AG04450 (cell line): Measurements from ENCODE around the gene SEC16A. TPM values are rescaled to one million over a fixed set of nuclear protein-coding genes. Genes with fewer than 3 reads are reported as not detected.

Experiments used
- CTCF ChIA-PET: fragments of 300-600, 350-600 bp; formaldehyde crosslinking; extraction: SDS; loops from one replicate; lab custom pipeline; 2022; ENCODE audit warnings: antibody characterized with exemption, inconsistent platforms; lab: Charles Lee
- POLR2A ChIA-PET: fragments of 350-600 bp; formaldehyde crosslinking; extraction: SDS; loops from one replicate; lab custom pipeline; 2021; ENCODE audit warnings: antibody characterized with exemption, inconsistent platforms; lab: Yijun Ruan, JAX
- DNase-seq: peaks from one replicate; pipeline ENCODE4 v3.0.0-alpha.2; 2011; ENCODE audit warnings: low read depth, low spot score
- H3K27ac ChIP-seq: one replicate; pipeline ENCODE4 v1.5.1; 2012; ENCODE audit warnings: low read depth, low read length, control low read depth
- H3K27me3 ChIP-seq: one replicate; pipeline ENCODE4 v1.6.0; 2012; ENCODE audit warnings: low read length; ENCODE audit not compliant: control insufficient read depth, insufficient read depth
- H3K4me3 ChIP-seq: 2 replicates; pipeline ENCODE4 v1.5.1; 2011; ENCODE audit warnings: mild to moderate bottlenecking, low read depth, low read length, control low read depth
- H3K9me3 ChIP-seq: 2 replicates; pipeline ENCODE4 v1.5.1; 2012; ENCODE audit warnings: low read length; ENCODE audit not compliant: control insufficient read depth, insufficient read depth
- polyA plus RNA-seq: library from polyadenylated mRNA; depleted of rRNA; stranded (reverse); fragments of >200 nt; gene quantifications from 2 replicates; pipeline ENCODE4 v1.2.3, GENCODE V29; 2011
- TF ChIP-seq, protein P1 (sequence below): IDR thresholded peaks from 2 replicates; pipeline ENCODE4 v1.5.1; 2011; ENCODE audit warnings: low read depth, low read length, control low read depth, inconsistent platforms

SEC16A gene
- polyA plus RNA-seq, 1 experiment = 23.2 TPM

DNA sequence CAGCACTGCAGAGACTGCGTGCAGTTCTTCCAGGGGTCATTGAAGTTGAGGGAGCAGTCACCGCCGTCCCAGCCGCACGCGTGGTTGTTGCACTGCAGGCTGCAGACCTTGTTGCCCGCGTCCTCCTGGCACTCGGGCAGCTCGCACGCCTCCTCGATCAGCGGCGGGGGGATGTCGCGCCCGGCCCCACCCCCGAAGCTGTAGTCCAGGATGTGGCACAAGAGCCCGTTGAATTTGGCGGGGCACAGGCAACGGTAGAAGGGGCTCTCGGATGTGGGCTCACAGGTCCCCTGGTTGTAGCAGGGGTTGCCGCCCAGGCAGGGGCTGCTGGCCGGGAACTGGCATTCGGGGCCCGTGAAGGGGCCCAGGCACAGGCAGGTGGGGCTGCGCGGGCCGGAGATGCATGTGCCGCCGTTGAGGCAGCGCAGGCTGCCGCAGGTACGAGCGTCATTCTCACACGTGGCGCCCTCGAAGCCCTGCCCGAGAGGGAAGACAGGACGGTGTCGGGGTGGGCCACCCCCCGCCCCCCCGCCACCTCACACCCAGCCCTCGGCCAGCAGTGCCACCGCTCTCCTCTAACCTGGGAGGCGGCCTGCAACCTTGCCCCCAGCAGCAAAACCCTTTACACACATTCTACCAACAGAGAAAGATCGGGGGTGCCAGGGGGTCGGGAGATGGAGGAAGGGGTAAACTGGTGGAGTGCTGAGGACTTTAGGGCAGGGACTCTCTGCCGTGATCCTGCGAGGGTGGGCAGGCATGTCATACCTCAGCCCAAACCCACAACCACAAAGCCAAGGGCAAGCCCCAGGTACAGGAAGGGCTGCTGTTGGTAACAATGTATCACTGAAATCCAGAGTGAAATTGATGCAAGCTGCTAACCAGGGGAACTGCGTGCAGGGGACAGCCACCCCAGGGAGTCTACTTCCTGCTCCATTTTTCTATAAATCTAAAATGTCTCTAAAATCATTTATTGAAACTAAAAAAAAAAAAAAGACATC is 22.9 kb upstream of the SEC16A start:
- POLR2A ChIA-PET = no interaction called here
- DNase-seq = no peak
- CTCF ChIA-PET = no interaction called here
- Histone ChIP-seq H3K27ac (no peak overlapping the region), H3K27me3 (no peaks in the 10 kb centered on the region), H3K9me3 (no peaks in the 10 kb centered on the region; the same call in 1 of the 2 replicates), H3K4me3 (no peak overlapping the region)
- TF ChIP-seq, protein P1, sequence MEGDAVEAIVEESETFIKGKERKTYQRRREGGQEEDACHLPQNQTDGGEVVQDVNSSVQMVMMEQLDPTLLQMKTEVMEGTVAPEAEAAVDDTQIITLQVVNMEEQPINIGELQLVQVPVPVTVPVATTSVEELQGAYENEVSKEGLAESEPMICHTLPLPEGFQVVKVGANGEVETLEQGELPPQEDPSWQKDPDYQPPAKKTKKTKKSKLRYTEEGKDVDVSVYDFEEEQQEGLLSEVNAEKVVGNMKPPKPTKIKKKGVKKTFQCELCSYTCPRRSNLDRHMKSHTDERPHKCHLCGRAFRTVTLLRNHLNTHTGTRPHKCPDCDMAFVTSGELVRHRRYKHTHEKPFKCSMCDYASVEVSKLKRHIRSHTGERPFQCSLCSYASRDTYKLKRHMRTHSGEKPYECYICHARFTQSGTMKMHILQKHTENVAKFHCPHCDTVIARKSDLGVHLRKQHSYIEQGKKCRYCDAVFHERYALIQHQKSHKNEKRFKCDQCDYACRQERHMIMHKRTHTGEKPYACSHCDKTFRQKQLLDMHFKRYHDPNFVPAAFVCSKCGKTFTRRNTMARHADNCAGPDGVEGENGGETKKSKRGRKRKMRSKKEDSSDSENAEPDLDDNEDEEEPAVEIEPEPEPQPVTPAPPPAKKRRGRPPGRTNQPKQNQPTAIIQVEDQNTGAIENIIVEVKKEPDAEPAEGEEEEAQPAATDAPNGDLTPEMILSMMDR = no peak

DNA sequence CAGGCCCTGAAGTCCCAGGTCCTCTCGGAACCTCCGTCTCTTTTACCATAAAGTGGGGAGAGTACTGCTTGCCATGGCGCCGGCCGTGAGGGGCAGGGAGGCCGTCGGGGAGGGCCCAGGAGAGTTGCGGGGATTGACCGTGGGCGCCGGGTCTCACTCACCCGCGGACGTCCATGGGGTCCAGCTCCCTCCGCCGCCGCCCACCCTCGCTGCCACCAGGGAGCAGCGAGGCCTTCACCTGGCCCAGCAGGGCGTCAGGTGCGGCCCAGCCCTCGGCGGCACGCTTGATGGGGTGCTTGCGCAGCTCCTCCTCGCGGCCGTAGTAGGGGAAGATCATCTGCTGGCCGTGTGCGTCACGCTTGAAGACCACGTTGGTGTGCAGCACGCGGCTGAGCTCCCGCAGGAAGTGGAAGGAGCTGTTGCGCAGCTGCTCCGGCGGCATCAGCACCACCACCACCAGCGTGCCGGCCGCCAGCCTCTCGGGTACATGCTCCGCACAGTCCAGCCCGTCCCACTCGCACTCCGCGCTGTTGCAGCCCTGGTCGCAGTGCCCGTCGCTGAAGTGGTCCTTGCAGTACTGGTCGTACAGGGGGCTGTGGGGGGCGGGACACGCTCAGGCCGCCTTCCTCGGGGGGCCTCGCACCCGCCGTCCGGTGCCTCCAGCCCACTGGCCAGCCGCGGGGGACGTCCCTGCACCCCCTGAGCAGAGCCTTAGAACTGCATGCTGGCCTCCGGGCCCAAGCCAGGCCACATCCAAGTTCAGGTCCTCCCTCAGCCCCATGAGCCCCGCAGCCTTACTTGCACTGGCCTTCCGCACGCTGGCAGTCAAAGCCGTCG is 21.9 kb upstream of the SEC16A start:
- POLR2A ChIA-PET = no interaction called here
- CTCF ChIA-PET = no interaction called here
- TF ChIP-seq, protein P1 = no peak
- Histone ChIP-seq H3K27ac (no peak overlapping the region), H3K4me3 (no peak overlapping the region), H3K27me3 (no peaks in the 10 kb centered on the region), H3K9me3 (no peaks in the 10 kb centered on the region; the same call in 1 of the 2 replicates)
- no peak for DNase-seq

DNA sequence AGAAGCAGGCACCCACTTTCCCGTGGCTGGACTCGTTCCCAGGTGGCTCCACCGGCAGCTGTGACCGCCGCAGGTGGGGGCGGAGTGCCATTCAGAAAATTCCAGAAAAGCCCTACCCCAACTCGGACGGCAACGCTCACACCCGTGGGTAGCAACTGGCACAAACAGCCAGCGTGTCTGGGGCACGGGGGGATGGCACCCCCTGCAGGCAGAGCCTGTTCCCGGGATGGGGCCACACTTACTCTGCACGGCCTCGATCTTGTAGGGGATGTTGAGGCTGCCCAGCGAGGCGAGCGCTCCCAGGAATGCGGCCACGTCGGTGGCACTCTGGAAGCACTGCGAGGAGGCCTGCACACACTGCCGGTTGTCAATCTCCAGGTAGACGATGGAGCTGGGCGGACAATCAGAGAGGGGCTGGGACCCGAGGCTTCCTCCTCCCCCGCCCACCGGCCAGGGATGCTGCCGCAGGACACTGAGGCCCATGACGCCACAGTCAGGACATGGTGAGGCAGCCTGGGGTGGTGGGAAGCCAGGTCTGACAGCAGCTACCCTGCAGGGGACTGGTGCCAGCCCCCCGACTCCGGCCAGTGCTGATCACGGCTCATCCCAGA is 20.2 kb upstream of the SEC16A start:
- Histone ChIP-seq H3K4me3 (no peak overlapping the region), H3K9me3 (no peaks in the 10 kb centered on the region; the same call in 1 of the 2 replicates), H3K27me3 (no peaks in the 10 kb centered on the region), H3K27ac (no peak overlapping the region)
- TF ChIP-seq, protein P1 = no peak
- ChIA-PET POLR2A (interaction anchor here (1.0 kb wide), 1 partner anchor 18 kb away, joined by 3 read pairs; no protein-coding TSS in a partner anchor), CTCF (no interaction called here)
- no peak for DNase-seq

- Histone ChIP-seq H3K27me3 (no peaks in the 10 kb centered on the region), H3K9me3 (no peaks in the 10 kb centered on the region; the same call in 1 of the 2 replicates), H3K27ac (no peak overlapping the region), H3K4me3 (no peak overlapping the region)
- ChIA-PET CTCF (no interaction called here), POLR2A (no interaction called here)
- DNase-seq = no peak
- TF ChIP-seq, protein P1 = no peak
These were observed 19.4 kb upstream of the SEC16A start for GRCh38 chr9:136502196-136502595.
